Fibroblast of the aortic adventitia (primary cell): ENCODE measurements around the gene ST7. TPM values are rescaled to one million over a fixed set of nuclear protein-coding genes. Genes with fewer than 3 reads are reported as not detected.

Experiments
- DNase-seq: peaks from one replicate; pipeline ENCODE4 v3.0.0-alpha.2; 2010; ENCODE audit warnings: low read depth
- H3K4me3 ChIP-seq: 2 replicates; pipeline ENCODE4 v1.5.1; 2011; ENCODE audit warnings: low read depth, mild to moderate bottlenecking, control low read depth, low read length, moderate library complexity
- total RNA-seq: library from RNA; depleted of rRNA; stranded (reverse); fragments of >200 nt; gene quantifications from 2 replicates; pipeline ENCODE4 v1.2.3, GENCODE V29; 2012; ENCODE audit warnings: low replicate concordance
- TF ChIP-seq, protein P1 (sequence below): IDR thresholded peaks from 2 replicates; pipeline ENCODE4 v1.5.1; 2011; ENCODE audit warnings: mild to moderate bottlenecking, low read length, control low read depth, inconsistent platforms; ENCODE audit not compliant: insufficient read depth

The ST7 gene
- total RNA-seq, 1 donor = 22.7 TPM

DNA sequence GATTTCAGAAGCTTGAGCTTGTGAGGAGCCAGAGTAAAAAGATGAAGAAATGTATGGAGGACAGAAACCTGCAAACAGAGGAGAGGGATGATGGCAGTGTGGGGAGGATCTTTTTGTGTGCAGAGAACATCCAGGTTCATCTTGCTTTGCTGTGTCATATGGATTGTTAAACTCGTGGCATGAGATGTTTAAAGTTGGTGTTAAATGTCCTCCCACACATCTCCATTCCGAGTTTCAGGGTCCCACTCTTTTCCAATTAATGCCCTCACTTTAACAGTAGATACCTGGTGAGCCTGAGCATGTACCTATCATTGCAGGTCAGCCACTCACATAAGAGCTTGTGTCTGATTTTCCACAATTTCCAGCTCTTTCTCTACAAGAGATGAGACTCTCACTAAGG is 147.7 kb downstream of the ST7 start:
- no peak overlapping the region for H3K4me3 ChIP-seq

DNA sequence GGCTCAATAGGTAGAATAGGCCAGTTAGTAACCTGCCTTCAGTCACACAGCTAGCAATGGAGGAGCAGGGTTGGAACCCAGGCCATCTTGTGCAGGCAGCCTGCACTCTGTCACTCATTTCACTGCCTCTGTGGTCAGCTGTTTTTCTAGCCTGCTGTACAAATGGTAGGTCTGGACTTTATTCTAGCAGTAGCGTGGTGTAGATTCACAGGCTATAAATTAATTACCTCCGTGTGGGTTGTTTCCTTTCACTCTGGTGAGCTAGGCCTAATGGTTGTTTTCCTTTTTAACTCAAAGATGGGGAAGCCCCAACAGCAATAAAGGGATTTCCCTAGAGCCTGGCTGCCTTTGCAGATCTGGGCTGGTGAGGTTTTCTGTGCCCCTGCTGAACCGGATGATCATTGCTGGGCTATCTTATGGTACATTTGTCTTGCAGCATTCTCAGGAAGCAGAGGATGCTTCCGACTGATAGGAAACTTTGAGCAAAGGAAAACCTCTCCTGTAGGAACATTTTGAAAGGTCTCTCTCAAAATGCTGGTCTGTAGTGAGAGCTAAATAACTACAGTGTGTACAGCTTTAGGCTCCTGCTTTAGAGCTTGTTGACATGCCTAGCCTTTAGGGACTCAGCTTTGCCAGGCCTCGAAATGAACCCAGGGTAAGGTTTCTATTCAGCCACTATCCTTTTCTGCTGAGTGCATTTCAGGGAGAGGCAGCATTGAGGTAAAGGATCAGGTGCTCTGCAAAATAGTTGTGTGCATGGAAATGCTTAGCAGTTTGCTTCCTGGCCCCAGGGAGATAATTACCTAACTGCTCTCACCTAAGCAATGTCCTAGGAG is 157.4 kb downstream of the ST7 start:
- DNase-seq = no peak
- TF ChIP-seq, protein P1, sequence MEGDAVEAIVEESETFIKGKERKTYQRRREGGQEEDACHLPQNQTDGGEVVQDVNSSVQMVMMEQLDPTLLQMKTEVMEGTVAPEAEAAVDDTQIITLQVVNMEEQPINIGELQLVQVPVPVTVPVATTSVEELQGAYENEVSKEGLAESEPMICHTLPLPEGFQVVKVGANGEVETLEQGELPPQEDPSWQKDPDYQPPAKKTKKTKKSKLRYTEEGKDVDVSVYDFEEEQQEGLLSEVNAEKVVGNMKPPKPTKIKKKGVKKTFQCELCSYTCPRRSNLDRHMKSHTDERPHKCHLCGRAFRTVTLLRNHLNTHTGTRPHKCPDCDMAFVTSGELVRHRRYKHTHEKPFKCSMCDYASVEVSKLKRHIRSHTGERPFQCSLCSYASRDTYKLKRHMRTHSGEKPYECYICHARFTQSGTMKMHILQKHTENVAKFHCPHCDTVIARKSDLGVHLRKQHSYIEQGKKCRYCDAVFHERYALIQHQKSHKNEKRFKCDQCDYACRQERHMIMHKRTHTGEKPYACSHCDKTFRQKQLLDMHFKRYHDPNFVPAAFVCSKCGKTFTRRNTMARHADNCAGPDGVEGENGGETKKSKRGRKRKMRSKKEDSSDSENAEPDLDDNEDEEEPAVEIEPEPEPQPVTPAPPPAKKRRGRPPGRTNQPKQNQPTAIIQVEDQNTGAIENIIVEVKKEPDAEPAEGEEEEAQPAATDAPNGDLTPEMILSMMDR = no peak

More for the DNA sequence above, 147.7 kb downstream of the ST7 start:
- TF ChIP-seq, protein P1 = no peak
- DNase-seq = no peak

DNA sequence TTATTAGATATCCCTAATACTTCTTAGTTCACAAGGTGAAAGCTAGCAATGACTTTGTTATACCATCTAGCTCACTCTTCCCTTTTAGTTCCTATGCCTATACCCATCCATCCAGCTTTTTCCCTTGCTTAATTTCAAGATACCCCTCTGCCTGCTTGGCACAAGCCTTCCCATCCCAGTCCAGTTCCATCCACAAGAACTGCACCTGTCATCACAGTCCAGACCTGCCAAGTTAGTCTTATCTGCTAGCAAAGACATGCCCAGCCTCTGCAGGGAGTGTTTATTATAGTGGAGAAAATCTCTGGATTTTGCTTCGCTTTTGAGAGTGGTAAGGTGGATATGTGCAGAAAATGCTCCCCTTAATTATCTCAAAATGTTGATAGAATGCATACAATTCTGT is 158.2 kb downstream of the ST7 start:
- no peak for DNase-seq
- TF ChIP-seq, protein P1 = no peak
- H3K4me3 ChIP-seq = no peak overlapping the region

More for the DNA sequence above, 157.4 kb downstream of the ST7 start:
- no peak overlapping the region for H3K4me3 ChIP-seq

DNA sequence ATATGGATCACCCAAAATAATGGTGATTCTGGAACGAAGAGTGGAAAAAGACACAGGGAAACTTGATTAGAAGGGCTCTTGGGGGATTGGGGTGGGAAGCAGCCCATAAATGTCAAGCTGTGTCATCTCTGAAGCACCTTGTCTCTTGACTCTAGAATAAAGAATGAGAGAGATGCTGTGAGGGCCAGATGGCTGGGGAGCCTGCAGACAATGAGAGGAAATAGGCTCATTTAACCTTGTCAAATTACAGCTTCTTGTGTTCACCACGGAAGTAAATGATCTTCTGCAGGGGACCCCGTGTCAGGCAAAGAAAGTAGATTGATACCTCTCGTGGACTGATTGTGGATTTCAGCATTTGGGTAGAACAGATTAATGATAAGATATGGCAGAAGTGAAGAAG is 159.3 kb downstream of the ST7 start:
- TF ChIP-seq, protein P1 = no peak
- no peak for DNase-seq
- no peak overlapping the region for H3K4me3 ChIP-seq

DNA sequence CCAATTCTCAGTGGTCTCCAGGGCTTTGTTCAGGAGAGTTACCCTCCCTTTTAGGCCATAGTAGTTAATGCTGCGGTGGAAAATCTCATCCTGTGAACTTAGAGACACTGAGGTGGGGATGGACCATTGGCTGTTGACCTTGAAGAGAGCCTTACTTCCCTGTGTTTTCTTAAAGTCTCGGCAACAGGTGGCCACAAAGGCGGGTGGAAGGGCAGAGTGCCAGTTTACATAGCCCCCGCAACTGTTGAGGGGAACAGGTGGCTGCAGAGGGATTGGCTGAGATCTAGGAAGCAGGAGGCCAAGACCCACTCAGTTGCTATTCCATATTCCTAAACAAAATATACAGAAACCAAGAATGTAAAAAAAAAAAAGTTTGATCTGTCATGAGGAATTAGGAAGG is 160.6 kb downstream of the ST7 start:
- no peak overlapping the region for H3K4me3 ChIP-seq
- TF ChIP-seq, protein P1 = no peak
- DNase-seq = no peak

DNA sequence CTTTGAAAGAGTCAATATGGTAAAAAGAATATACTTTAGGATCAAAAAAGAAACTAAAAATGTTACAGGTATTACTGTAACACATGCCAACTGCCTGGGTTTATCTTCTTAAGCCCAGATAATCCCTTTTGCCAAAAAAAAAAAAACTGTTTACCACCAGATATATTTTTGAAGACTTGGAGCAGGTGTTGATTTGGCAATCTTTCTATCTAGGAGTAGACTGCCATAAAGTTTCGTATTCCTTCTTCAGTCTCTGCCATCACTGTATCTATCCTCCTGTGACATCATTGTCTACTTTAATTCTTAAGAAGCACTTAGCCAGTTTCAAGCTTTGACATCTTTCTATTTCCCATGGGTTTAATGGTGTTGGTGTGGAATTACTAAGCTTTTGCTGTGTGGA is 161.0 kb downstream of the ST7 start:
- no peak for DNase-seq

More for the DNA sequence above, 161.0 kb downstream of the ST7 start:
- TF ChIP-seq, protein P1 = no peak
- H3K4me3 ChIP-seq = no peak overlapping the region
